Superior temporal gyrus (tissue), 1 donor: Measurements from ENCODE around the gene TMTC1.
A peak's percentile ranks its signal among the peaks of the same experiment; 100 is the strongest.
"Not testable (repeated sequence)": the region's sequence is repeated elsewhere in the genome, so short reads cannot be mapped to it uniquely, and the experiment has no call there.

ENCODE experiments used
- DNase-seq: peaks from one replicate; pipeline ENCODE4 v3.0.0-alpha.2; 2016; ENCODE audit errors: extremely low spot score

Gene TMTC1

DNA sequence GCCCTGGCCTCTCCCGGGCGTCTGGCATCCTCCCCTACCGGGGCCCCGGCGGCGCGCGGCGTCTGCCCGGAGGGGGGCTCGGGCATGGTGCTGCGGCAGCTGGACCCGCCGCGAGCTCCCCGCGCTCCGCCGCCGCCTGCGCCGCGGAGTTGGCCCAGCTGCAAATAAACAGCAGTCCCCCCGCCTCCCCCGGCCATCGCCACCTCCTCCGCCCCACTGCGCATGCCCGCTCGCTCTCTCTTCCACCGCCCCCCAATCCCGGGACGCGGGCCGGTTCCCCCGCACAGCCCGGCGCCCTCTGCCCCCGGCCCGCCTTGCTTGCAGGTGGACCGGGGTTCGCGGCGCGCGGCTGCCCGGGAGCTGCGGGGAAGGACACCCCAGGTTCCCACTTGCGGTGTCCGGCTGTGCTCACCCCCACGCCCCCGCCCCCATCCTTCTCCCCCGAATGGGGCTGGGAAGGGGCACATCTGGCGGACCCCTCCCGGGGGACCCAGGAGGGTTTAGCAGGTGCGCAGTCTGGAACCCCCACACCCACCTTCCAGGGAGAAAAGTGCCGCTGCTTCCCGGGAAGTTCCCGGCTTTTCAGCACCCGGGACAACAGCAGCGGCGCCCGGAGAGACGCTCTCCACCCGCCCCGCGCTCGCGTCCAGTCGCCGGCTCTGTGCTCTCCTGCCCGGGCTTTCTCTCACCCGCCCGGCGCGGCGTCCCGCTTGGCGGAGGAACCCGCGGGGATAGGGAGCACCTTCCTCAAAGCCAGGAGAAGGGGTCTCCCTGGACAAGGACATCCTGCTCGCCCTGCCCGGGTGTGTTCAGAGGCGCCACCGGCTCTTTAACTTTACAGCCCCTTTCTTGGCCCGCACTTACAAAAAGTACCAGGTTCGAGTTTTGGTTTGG is at the start of gene TMTC1:
TMTC1 (minus strand) TSS at position 170 of the 894 bp plus-strand sequence. CDS start 191 bp downstream, outside the sequence.
- peak; percentile 56 for DNase-seq

DNA sequence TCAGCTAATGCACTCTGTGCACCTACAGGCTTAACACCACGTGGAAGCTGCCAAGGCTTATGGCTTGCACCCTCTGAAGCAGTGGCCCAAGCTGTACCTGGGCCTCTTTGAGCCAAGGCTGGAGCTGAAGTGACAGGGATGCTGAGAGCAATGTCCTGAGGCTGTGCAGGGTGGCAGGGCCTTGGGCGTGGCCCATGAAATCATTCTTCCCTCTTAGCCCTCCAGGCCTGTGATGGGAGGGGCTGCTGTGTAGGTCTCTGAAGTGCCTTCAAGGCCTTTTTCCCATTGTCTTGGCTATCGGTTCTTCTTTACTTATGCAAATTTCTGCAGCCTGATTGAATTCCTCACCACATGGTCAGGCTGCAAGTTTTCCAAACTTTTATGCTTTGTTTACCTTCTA is 47.4 kb upstream of the TMTC1 start:
- no peak for DNase-seq

DNA sequence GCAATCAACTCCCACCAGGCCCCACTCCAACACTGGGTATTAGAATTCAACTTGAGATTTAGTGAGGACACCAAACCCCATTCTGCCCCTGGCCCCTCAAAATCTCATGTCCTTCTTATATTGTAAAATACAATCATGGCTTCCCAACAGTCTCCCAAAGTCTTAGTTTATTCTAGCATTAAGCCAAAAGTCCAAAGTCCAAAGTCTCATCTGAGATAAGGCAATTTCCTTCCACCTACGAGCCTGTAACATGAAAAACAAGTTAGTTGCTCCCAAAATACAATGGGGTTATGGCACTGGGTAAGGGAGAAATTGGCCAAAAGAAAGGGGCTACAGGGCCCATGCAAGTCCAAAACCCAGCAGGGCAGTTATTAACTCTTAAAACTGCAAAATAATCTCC is 46.6 kb upstream of the TMTC1 start:
- DNase-seq: no peak

DNA sequence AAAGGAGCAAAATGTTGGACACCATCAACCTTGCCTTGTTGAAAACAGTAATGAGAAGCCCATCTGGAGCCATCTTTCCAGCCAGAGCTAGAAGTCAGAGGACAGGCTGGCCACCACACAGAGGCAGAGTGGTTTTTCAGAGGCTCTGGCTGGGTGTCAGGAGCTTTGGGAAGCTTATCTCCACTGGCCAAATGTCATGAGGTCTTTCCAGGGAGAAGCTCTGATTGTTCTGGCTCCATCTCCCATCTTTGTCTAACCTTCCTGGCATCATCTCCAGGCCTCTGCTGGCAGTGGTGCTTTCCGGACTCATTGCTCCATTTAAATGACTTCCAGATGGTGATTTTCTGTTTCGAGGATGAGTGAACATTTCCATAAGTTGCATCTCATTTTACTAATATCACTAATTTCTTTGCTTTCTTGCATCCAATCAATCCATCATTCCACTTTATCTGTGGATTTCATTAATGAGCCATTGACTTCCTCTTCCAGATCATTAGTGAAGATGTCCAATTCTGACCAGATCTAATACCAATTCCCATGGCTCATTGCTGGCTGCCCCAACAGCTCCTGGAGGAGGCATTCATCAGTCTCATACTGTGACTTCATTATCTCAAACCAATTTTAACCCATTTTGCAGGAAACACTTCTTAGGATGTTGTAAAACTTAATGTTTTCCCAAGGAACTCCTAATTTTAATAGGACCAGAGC is 35.3 kb upstream of the TMTC1 start:
- DNase-seq: no peak

DNA sequence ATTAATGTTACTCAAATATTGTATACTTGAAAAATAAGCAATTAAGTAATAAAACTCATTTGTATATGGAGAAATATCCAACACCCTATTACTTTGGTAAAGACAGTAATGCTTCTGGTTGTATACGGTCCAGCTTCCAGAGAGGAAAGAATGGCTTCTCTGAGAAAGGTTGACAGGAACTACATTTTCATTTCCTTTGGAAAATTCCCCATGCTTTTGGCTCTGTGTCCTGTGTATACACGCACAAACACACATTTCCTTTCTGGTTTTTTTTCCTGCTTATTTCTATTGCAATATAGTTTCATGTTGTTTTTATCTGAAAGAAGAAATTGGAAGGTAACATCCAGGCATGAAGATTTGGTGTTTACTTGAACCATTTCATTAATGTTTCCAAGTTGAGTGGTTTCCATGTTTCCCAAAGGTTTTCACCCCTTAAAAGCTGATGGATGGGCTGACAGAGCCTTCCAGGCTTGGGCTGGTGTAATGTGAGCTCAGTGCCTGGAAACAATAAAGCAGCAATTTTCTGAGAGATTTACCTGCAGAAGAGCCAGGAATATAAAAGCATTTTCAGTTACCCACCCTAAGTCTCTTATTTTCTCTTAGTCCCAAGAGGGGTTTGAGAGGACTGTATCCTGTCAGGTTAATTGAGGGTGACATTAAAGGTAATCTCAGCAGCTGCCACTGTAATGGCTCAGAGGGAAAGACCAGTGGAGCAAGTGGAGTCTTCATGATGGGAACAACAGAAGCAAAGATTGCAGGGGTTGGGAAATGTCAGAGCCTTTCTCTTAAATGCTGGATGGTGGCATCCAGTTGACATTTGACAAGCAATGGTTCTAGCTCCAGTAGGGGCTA is 33.4 kb upstream of the TMTC1 start:
- DNase-seq: no peak

DNA sequence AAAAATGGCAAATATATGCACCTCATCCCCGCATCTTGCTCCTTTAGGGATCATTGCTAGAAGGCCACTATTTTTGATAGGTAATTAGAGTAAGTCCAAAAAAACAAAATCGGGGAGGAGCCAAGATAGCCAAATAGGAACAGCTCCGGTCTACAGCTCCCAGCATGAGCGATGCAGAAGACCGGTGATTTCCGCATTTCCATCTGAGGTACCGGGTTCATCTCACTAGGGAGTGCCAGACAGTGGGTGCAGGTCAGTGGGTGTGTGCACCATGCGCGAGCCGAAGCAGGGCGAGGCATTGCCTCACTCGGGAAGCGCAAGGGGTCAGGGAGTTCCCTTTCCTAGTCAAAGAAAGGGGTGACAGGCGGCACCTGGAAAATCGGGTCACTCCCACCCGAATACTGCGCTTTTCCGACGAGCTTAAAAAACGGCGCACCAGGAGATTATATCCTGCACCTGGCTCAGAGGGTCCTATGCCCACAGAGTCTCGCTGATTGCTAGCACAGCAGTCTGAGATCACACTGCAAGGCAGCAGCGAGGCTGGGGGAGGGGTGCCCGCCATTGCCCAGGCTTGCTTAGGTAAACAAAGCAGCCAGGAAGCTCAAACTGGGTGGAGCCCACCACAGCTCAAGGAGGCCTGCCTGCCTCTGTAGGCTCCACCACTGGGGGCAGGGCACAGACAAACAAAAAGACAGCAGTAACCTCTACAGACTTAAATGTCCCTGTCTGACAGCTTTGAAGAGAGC is 26.0 kb upstream of the TMTC1 start:
- DNase-seq: not testable (repeated sequence)

DNA sequence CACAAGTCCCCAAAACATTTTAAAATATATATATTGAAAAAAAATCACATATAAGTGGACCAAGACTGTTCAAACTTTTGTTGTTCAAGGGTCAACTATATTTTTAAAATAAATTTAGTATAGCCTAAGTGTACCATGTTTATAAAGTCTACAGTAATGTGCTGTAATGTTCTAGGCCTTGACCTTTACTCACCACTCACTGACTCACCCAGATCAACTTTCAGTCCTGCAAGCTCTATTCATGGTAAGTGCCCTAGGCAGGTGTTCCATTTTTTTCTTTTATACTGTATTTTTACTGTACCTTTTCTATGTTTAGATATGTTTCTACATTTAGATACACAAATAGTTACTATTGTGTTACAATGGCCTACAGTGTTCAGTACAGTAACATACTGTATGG is 23.4 kb upstream of the TMTC1 start:
- no peak for DNase-seq

DNA sequence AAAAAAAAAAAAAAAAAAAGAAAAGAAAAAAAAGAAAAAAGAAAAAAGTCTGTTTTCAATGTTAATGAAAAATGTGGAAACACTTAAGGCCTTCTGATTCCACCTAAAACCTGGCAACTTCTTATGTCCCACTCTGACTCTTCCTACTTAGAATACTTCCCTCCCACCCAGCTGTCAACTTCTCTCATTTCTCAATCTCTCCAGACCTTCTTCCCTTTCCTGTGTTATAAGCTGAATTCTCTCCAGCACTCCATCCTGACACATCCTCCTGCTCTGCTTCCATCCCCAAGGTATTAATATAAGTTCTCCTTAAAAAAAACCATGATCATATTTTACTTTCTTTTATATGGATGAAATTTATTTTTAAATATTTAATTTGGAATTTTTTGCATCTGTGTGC is 20.3 kb upstream of the TMTC1 start:
- DNase-seq: no peak

DNA sequence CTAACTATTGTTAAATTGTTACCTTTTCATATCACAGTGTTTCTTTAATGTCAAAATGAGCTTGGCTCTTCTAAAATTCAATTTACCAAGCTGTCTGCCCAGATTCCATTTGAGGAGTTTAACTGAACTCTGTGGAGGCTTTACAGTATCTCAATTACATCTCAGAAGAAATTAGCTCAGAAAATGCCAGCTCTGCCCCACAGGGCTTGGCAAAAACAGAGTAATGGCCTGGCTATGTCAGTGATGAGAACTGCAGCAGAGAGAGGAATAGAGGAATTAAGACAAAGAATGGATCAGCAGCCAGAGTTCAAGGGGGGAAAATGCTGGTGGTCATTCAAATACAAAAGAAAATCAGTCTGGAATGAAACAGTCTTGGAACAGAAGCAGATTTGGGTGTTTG is 15.8 kb upstream of the TMTC1 start:
- DNase-seq: no peak

DNA sequence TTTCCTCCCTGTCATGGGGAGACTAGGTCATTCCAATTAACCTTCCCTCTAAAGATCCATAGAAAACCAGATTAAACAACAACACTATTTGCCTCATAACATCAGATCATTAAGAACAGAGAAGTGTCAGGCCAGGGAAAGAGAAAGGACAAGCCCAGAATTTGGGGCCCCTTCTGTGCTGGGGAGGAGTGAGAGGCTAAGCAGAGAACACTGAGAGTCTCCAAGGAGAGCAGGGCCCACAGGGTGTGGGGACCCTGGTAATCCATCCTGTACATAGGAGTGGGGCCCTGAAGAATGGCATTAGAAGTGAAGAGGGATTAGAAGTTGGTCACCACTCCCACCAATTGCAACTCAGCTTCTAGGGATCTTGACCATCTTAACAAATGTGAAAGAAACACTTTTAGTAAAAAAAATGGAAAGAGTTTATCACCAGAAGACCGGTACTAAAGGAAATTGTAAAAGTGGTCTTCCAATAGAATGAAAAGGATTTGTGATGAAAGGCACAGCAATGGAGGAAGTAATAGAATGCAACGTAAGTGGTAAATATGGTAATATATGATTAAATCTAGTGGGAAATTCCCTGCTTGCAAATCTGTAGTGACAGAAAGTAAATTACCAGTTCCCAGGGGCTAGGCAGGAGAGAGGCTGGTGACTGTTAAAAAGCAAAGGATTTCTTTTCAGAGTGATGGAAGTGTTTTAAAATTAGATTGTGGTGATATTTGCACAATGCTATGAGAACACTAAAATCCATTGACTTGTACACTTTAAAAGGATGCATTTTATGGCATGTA is 14.0 kb upstream of the TMTC1 start:
- no peak for DNase-seq

DNA sequence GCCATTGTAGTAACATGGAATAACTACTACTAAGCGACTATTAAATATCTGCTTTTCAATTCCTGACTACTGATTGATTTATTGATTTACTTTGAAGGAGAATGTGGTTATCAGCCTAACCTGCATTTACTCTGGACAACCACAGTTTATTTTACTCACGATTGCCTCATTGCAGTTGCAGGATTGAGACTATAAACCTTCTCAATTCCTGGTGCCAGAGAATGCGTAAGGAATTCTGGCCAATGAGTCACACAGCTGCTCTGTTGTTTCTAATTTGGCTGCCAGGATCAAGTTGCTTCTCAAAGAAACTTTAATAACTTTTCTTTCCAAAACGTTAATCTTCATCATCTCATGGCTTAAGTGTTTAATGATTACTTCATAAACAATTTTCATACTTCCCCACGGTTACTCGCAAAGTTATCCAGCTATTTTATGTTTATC is 13.1 kb upstream of the TMTC1 start:
- DNase-seq: no peak

DNA sequence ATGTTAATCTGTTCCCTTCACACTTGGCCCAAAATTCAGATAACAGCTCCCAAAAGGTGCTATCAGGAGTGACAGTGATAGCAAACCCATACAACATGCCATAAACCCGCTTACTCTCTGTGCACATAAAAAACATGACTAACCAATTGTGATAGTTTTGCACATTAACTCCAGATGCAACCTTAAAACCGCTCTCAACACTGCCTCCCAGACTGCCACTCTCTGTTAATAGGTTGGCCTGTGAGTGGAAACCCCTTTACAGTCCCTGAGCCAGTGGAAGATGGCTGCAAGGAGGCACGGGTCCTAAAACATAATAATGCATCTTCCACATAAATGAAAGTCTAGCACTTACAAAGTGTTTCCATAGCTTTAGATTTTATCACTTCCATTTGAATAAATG is 12.0 kb upstream of the TMTC1 start:
- DNase-seq: no peak

DNA sequence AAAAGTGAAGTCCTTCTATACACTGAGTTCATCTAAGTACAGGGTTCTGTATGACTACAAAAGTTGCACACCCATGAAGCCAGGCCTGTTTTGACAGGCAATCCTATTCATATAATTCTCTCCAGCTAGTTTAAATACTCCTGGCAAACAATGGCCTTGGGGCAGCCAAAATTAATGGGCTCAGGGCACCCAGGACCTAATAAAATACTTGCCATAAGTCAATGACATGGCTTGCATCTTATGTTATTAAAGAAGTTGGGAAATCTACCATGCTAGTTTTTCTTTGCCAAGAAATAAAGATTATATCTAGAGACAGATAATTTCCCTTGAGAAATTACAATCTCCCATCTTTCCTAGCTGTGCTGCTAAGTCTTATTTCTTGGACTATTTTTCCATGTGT is 11.1 kb upstream of the TMTC1 start:
- no peak for DNase-seq

DNA sequence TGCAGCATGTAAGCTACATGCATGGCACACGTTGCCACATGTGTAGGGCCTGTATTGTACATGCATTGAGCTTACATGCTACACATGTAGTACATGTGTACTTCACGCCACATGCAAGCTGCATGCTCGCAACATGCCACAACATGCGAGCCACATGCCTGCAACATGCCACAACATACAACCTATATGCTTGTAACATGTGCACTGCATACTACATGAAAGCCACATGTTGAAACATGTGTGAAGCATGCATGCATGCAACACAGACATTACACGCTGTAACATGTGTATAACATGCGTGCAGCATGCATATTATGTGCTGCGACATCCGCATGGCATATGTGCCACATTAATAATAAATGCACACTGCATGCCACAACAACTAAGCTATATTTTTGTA is 9.1 kb upstream of the TMTC1 start:
- DNase-seq: no peak

DNA sequence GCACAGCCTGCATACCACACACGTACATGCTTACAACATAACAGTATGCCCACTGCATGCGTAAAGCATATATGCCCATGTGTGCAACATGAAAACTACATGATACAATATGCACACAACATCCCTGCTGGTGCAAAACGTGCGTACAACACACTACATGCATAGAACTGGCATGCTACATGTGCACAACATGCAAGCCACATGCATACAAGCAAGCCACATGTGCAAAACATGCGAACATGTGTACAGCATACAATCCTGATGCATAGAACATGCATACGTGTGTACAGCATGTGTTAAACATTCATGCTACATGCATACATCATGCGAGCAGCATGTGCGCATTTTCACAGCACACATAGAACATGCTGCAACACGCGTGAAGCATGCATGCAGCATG is 8.4 kb upstream of the TMTC1 start:
- DNase-seq: no peak

DNA sequence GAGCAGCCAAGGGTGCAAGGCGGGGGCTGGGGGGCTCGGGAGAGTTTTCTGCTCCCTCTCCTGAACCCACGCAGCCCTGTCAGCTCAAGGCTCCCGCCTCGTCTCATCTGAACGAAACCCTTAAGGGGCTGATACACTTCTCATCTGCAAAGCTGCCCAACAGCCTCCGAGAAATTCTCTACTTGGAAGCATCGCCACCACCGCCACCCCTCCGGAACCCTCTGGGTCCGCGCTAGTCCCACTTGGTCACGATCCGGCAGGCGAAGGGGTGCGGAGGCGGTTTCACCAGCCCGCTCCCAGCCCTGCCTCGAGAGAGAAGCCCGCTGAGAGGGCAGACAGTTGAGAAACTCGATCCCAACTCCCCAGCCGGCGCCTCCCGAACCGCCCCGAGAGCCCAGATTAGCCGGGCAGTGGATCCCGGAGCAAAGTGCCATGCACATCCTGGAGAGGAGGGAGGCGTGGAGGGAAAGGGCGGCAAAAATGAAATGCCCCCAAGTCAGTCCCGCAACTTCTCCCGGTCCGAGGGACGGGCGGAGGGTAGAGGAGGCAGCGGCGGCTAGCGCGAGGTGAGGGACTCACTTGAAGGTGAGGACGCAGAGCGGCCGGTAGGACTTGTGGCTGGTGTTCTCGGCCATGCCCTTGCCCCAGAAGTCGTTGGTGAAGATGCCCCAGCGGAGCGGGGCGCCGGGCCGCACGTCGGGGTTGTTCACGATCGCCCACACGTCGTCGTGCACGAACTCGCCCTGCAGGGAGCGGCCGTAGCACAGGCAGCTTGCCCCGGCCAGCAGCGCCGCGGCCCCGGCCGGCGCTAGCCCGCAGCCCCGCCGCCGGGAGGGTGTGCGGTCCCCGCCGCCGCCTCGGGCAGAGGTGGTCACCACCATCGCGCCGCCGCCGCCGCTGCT is 620 bp downstream of the TMTC1 start:
- peak; percentile 45 for DNase-seq

DNA sequence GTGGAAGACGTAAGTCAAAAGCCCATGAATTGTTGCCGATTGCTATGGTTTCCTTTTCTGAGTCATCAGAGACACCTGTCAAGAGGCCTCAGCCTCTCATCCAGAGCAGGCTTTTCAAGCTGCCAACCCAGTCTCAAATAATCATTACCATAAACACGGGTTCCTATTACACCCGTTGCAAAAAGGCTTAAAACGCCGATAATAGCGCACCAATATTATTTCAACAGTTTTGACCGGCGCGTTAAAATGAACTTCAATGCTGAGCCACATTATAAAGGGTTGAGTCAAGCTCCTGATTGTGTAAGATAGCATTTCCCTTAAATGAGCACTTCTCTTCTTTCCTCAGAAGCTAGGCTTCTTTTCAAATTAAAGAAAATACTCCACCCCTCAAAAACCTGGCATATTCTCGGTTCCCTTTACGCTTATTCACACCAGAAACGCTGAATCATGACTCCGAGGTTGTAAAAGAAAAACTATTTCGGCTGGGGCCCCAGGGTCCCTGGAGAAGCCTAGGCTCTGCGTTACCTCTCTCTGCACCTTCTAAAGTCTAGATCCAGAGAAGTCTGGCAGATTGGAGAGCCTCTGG is 1.4 kb downstream of the TMTC1 start:
- DNase-seq: peak; percentile 58

DNA sequence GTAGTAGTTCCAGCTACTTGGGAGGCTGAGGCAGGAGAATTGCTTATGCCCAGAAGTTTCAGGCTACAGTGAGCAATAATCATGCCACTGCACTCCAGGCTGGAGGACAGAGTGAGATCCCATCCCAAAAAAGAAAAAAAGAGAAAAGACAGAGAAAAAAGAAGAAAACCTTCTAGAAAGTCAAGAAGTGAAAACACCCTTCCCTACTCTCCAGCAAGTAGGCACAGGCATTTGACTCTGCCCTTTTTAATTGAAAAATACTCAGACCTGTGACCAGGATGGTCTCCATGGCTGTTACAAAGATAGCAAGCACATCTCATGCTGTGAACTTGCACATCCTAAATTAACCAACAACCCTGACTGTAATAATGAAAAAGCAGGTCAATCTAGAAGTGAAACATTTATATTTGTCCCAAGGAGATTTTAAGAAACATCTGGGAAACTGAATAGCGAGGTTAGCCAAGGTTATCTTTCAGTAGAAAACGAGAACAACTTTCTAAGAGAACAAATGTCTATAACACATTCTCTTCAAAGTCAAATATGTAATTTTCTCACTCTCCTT is 2.0 kb downstream of the TMTC1 start:
- no peak for DNase-seq

DNA sequence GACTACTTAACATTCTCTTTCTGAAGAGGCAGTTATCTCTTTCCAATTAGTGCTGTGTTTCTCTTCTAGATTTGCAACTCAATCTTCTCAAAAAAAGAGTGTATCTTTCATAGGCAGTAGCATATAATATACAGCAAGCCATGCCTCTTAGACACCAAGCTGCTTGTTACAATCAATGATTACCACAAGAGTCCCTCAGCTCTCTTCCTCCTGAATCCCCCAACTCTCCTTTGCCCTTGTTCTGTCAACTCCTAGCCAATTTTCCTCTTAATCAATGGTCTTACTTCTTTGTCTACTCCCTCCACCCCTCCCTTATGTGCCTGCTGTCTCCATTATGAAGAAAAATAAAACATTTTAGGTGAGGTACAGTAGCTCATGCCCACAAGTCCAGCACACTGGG is 2.6 kb downstream of the TMTC1 start:
- no peak for DNase-seq
